K562 (cell line): Measurements from ENCODE around the gene GJC2. TPM values are rescaled to one million over a fixed set of nuclear protein-coding genes. Genes with fewer than 3 reads are reported as not detected.
"Not testable (repeated sequence)": the region's sequence is repeated elsewhere in the genome, so short reads cannot be mapped to it uniquely, and the experiment has no call there.

ENCODE experiments used
- ATAC-seq: fragments of 200-7000 bp; cut with Tn5 transposase; 3 replicates; pipeline ENCODE4 v1.9.1; 2020; ENCODE audit warnings: moderate library complexity
- BruUV-seq: library from RNA; stranded (reverse); fragments of 400-500 nt; replicated peaks from 2 replicates; lab custom pipeline; 2021; lab: Mats Ljungman, UMichigan
- CTCF ChIA-PET: fragments of 300-600 bp; formaldehyde crosslinking; extraction: SDS; loops from one replicate; lab custom pipeline; 2021; ENCODE audit warnings: low intra/inter-chr PET ratio; lab: Yijun Ruan, JAX
- POLR2A ChIA-PET: fragments of 300-600, 350-650 bp; sonication (Branson Sonifier 250); formaldehyde crosslinking; extraction: SDS; loops from one replicate; lab custom pipeline; 2021; ENCODE audit warnings: antibody characterized with exemption, inconsistent platforms; lab: Yijun Ruan, JAX
- DNase-seq, 4 experiments: peaks; one replicate each; pipeline versions ENCODE4 v3.0.0 to v3.0.0-alpha.2; 2011 to 2018; ENCODE audit warnings: low spot score in 3 of 4, mixed read lengths in 3 of 4; ENCODE audit errors: extremely low read depth in 1 of 4
- FAIRE-seq: peaks from 2 replicates; lab custom pipeline; 2011; peaks lifted over from hg19 to GRCh38; lab: Jason Lieb, UNC
- H2AFZ ChIP-seq: 2 replicates; pipeline ENCODE4 v1.6.0; 2011; ENCODE audit warnings: low read depth, low read length, control low read depth, inconsistent platforms
- H3K27ac ChIP-seq: fragments of 200-600 bp; 3 replicates; pipeline ENCODE4 v1.8.0; 2011; ENCODE audit warnings: low read depth, mild to moderate bottlenecking, control low read depth, inconsistent platforms, low read length, moderate library complexity, mixed read lengths; ENCODE audit errors: extremely low read depth
- H3K27me3 ChIP-seq, 2 experiments: fragments of 300-600 bp in 1 of 2; 2 replicates in 1 of 2; 3 replicates in 1 of 2; pipeline versions ENCODE4 v1.6.0 to v1.8.0; 2011; ENCODE audit warnings: inconsistent platforms in 2 of 2, low read length in 2 of 2, mild to moderate bottlenecking in 1 of 2, mixed read lengths in 1 of 2, moderate library complexity in 1 of 2; ENCODE audit not compliant: control insufficient read depth in 2 of 2, insufficient read depth in 2 of 2
- H3K36me3 ChIP-seq: fragments of 300-600 bp; 3 replicates; pipeline ENCODE4 v1.8.0; 2011; ENCODE audit warnings: mild to moderate bottlenecking, low read length, inconsistent platforms; ENCODE audit not compliant: control insufficient read depth, insufficient read depth
- H3K4me1 ChIP-seq, 2 experiments: fragments of 200-600 bp in 1 of 2; replicated peaks in 1 of 2; 2 replicates in 1 of 2; 3 replicates in 1 of 2; pipeline versions ENCODE4 v1.5.1 to v1.8.0; 2011; ENCODE audit warnings: inconsistent platforms in 2 of 2, low read length in 2 of 2, mild to moderate bottlenecking in 1 of 2, mixed read lengths in 1 of 2, moderate library complexity in 1 of 2; ENCODE audit not compliant: control insufficient read depth in 2 of 2, insufficient read depth in 2 of 2
- H3K4me2 ChIP-seq: 2 replicates; pipeline ENCODE4 v1.6.1; 2011; ENCODE audit warnings: low read length, control low read depth, inconsistent platforms, mixed read lengths; ENCODE audit not compliant: insufficient read depth
- H3K4me3 ChIP-seq: fragments of 200-600 bp; sonication (generic), shearing (Covaris generic); 2 replicates; pipeline ENCODE4 v1.5.1; 2016; ENCODE audit warnings: control low read depth, inconsistent platforms
- H3K79me2 ChIP-seq: fragments of 200-600 bp; 3 replicates; pipeline ENCODE4 v1.8.0; 2011; ENCODE audit warnings: low read length, inconsistent platforms; ENCODE audit not compliant: control insufficient read depth, insufficient read depth
- H3K9ac ChIP-seq, 2 experiments: 2 replicates each; pipeline versions ENCODE4 v1.6.0 to v1.6.1; 2011; ENCODE audit warnings: low read depth in 2 of 2, low read length in 2 of 2, control low read depth in 1 of 2, inconsistent platforms in 1 of 2, mild to moderate bottlenecking in 1 of 2, mixed read lengths in 1 of 2; ENCODE audit not compliant: insufficient read depth in 1 of 2
- H3K9me1 ChIP-seq: one replicate; pipeline ENCODE4 v1.6.0; 2011; ENCODE audit warnings: inconsistent platforms, mild to moderate bottlenecking, low read length, moderate library complexity; ENCODE audit not compliant: control insufficient read depth, insufficient read depth
- H3K9me3 ChIP-seq: replicated peaks from 2 replicates; pipeline ENCODE4 v1.5.1; 2011; ENCODE audit warnings: low read depth, low read length, inconsistent platforms; ENCODE audit not compliant: control insufficient read depth, insufficient read depth
- H4K20me1 ChIP-seq: replicated peaks from 2 replicates; pipeline ENCODE4 v1.6.1; 2011; ENCODE audit warnings: low read length, inconsistent platforms, mixed read lengths; ENCODE audit not compliant: control insufficient read depth, insufficient read depth
- BCOR ChIP-seq: fragments of 450-650 bp; IDR thresholded peaks from 2 replicates; pipeline ENCODE4 v1.6.1; 2016
- IFI16 ChIP-seq: fragments of 250-450 bp; sonication (Bioruptor Pico); IDR thresholded peaks from 2 replicates; pipeline ENCODE4 v2.1.2; 2022; ENCODE audit warnings: mild to moderate bottlenecking, inconsistent platforms
- KDM1A ChIP-seq, 2 experiments: fragments of 450-650 bp; IDR thresholded peaks; 2 replicates each; pipeline ENCODE4 v1.6.1; 2016; ENCODE audit warnings: mild to moderate bottlenecking in 2 of 2
- SMARCA5 ChIP-seq: fragments of 450-650 bp; IDR thresholded peaks from 2 replicates; pipeline ENCODE4 v1.6.1; 2016
- TRIM24 ChIP-seq, 2 experiments: fragments of 450-650 bp; IDR thresholded peaks; 2 replicates each; pipeline ENCODE4 v1.6.1; 2016
- TRIM28 ChIP-seq: fragments of 450-650 bp; IDR thresholded peaks from 2 replicates; pipeline ENCODE4 v1.6.1; 2017
- USF1 ChIP-seq: sonication (generic); formaldehyde crosslinking; IDR thresholded peaks from 2 replicates; pipeline ENCODE4 v1.9.0; 2022; ENCODE audit warnings: mild to moderate bottlenecking, missing genetic modification reagents
- WGBS: fragments of 100-300 bp; shearing (Covaris generic); methylation state at CpG from one replicate; pipeline ENCODE4 v1.1.6; 2016; ENCODE audit warnings: low coverage, mixed read lengths; ENCODE audit not compliant: insufficient coverage; ENCODE audit errors: missing lambda C conversion rate; 5-methylcytosine and 5-hydroxymethylcytosine counted together
- in situ Hi-C: fragments of 300-500 bp; cut with MboI; formaldehyde crosslinking; loops from 4 replicates; pipeline ENCODE4 v1.15.0; 2018; ENCODE audit warnings: inconsistent platforms, mixed read lengths
- intact Hi-C: fragments of 100-400 bp; cut with micrococcal nuclease; formaldehyde crosslinking; loops from 2 replicates; pipeline ENCODE4 v1.14.2; 2022
- polyA plus RNA-seq, 8 experiments: library from polyadenylated mRNA; depleted of rRNA in 4 of 8; stranded (reverse) in 5 of 8; unstranded in 3 of 8; fragments of >200 nt; fragmentation: Nextera tagmentation in 2 of 8; fragmentation: Illumina TruSeq in 1 of 8; extraction: Ambion mirVana in 2 of 8; extraction: Trizol in 1 of 8; gene quantifications; 2 replicates each; pipeline versions ENCODE4 v1.2.1 to v1.2.3, GENCODE V29; 2011 to 2014; ENCODE audit warnings: inconsistent platforms in 1 of 8, missing spikeins in 1 of 8
- total RNA-seq, 7 experiments: library from RNA; depleted of rRNA in 6 of 7; stranded (reverse); fragments of >200 nt in 6 of 7; fragmentation: Illumina TruSeq in 2 of 7; extraction: Trizol in 2 of 7; gene quantifications; 2 replicates each; pipeline versions ENCODE4 v1.2.1 to v1.2.3, GENCODE V29; 2011 to 2021; ENCODE audit warnings: low replicate concordance in 1 of 7

GJC2 gene
- total and polyA plus RNA-seq, 9 of the 15 experiments (the other 6 are each of a cell fraction or from before 2014, with no cell fraction given): 0.03 to 0.62 (median 0.11) TPM; not detected in 2

DNA sequence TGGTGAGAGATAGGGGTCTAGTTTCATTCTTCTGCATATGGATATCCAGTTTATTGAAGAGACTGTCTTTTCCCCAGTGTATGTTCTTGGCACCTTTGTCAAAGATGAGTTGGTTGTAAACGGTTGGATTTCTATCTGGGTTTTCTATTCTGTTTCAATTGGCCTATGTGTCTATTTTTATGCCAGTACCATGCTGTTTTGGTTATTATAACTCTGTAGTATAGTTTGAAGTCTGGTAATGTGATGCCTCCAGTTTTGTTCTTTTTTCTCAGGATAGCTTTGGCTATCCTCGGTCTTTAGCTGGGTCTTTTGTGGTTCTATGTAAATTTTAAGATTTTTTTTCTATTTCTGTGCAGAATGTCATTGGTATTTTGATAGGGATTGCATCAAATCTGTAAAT lies 38.5 kb downstream of the GJC2 start:
- POLR2A ChIA-PET: interaction anchor here (0.7 to 1.4 kb wide), 2 partner anchors 9 to 12 kb away, joined by 3 to 4 read pairs; no protein-coding TSS in a partner anchor
- H4K20me1 ChIP-seq, H3K4me3 ChIP-seq, H3K4me1 ChIP-seq, H3K9me3 ChIP-seq, DNase-seq, in situ Hi-C loops, FAIRE-seq, BruUV-seq, H3K27me3 ChIP-seq, H3K27ac ChIP-seq, H3K79me2 ChIP-seq, intact Hi-C loops, ATAC-seq, CTCF ChIA-PET, H3K9me1 ChIP-seq, H3K9ac ChIP-seq, H3K36me3 ChIP-seq, H3K4me2 ChIP-seq, H2AFZ ChIP-seq: not testable (repeated sequence)
- TF ChIP-seq TRIM24 (IDR thresholded peaks at IDR 0.05) (0 out of 4 replicates have a peak, but pooled peaks of 1 of the 2 experiments have one; percentile 13), KDM1A (IDR thresholded peaks at IDR 0.05) (peak in 1 of 2 experiments; percentile 48; a peak in 2 of 4 replicates), SMARCA5 (0 out of 2 replicates have a peak, but pooled peaks have one; percentile 49), BCOR (peak; percentile 81), TRIM28 (peak; percentile 70; the same call in 1 of the 2 replicates)
- 2% methylated on average over 2 of the region's 2 CpGs for WGBS

GRCh38 chr1:228190182-228190581 lies 40.5 kb downstream of the GJC2 start:
- no peaks in the 10 kb centered on the region for H3K9me3 ChIP-seq
- H3K9ac ChIP-seq: peak overlapping the region in 1 of 2 experiments; percentile 53; a peak in 1 of 4 replicates
- TF ChIP-seq USF1 (CRISPR knock-in tag) (0 out of 2 replicates have a peak, but pooled peaks have one; percentile 3), IFI16 (CRISPR knock-in tag) (no peak)
- TF ChIP-seq, all 486 proteins: peak for 1
- Histone ChIP-seq H3K27me3 (no peaks in the 10 kb centered on the region; a peak in 1 of 5 replicates), H3K4me1 (peaks cover 4 to 6% of the 10 kb centered on the region in 2 experiments; a peak in 4 of 5 replicates), H3K79me2 (no peaks in the 10 kb centered on the region), H3K36me3 (no peaks in the 10 kb centered on the region), H4K20me1 (no peaks in the 10 kb centered on the region), H3K4me2 (no peak overlapping the region), H3K9me1 (no peaks in the 10 kb centered on the region), H2AFZ (peak overlapping the region; percentile 76), H3K27ac (no peak overlapping the region), H3K4me3 (no peak overlapping the region)
- intact Hi-C loops: no loop called here
- POLR2A ChIA-PET: interaction anchor here (0.5 to 1.4 kb wide), 3 partner anchors 24 to 283 kb away, joined by 3 to 4 read pairs (median 3); no protein-coding TSS in a partner anchor
- in situ Hi-C loops: no loop called here
- BruUV-seq: no TSS peak
- WGBS: 19% methylated on average over 14 of the region's 14 CpGs
- DNase-seq (no peak), FAIRE-seq (no peak), ATAC-seq (no peak)
- CTCF ChIA-PET: interaction anchor here (2.8 kb wide), 1 partner anchor 59 kb away, joined by 13 read pairs; no protein-coding TSS in a partner anchor
